GM23338 (cell line): ENCODE measurements around the gene MYO1D. TPM values are rescaled to one million over a fixed set of nuclear protein-coding genes. Genes with fewer than 3 reads are reported as not detected.

ENCODE experiments used
- ATAC-seq: fragments of 200-7000 bp; cut with Tn5 transposase; 3 replicates; pipeline ENCODE4 v1.9.1; 2020
- DNase-seq: peaks from one replicate; pipeline ENCODE4 v3.0.0-alpha.2; 2015; ENCODE audit warnings: low spot score
- H2AFZ ChIP-seq: fragments of 200-600 bp; sonication (generic); 2 replicates; pipeline ENCODE4 v1.8.0; 2016; ENCODE audit warnings: antibody characterized with exemption, mild to moderate bottlenecking, moderate library complexity
- H3F3A ChIP-seq: fragments of 200-600 bp; sonication (generic); replicated peaks from 2 replicates; pipeline ENCODE4 v1.8.0; 2017; ENCODE audit warnings: antibody characterized with exemption, mixed run types, low read depth
- H3K27ac ChIP-seq: fragments of 200-600 bp; sonication (generic); 2 replicates; pipeline ENCODE4 v1.6.1; 2016; ENCODE audit warnings: low read depth
- H3K27me3 ChIP-seq: fragments of 200-600 bp; sonication (generic); 2 replicates; pipeline ENCODE4 v1.8.0; 2016; ENCODE audit warnings: mild to moderate bottlenecking, mixed run types, moderate library complexity; ENCODE audit not compliant: insufficient read depth
- H3K36me3 ChIP-seq: fragments of 200-600 bp; sonication (generic); 2 replicates; pipeline ENCODE4 v1.8.0; 2016; ENCODE audit warnings: mild to moderate bottlenecking; ENCODE audit not compliant: insufficient read depth
- H3K4me1 ChIP-seq: fragments of 200-600 bp; sonication (generic); 2 replicates; pipeline ENCODE4 v1.8.0; 2016; ENCODE audit warnings: mild to moderate bottlenecking, moderate library complexity; ENCODE audit not compliant: insufficient read depth
- H3K4me2 ChIP-seq: fragments of 200-600 bp; sonication (generic); 2 replicates; pipeline ENCODE4 v1.7.1; 2017; ENCODE audit warnings: mixed run types
- H3K4me3 ChIP-seq: fragments of 200-600 bp; sonication (generic); 2 replicates; pipeline ENCODE4 v1.6.1; 2016; ENCODE audit warnings: mixed run types
- H3K79me2 ChIP-seq: fragments of 200-600 bp; sonication (generic); replicated peaks from 2 replicates; pipeline ENCODE4 v1.8.0; 2017; ENCODE audit warnings: mild to moderate bottlenecking; ENCODE audit not compliant: insufficient read depth
- H3K9me2 ChIP-seq: fragments of 200-600 bp; sonication (generic); 2 replicates; pipeline ENCODE4 v1.8.0; 2017; ENCODE audit not compliant: insufficient read depth
- H4K20me1 ChIP-seq: fragments of 200-600 bp; sonication (generic); replicated peaks from 2 replicates; pipeline ENCODE4 v1.8.0; 2017; ENCODE audit warnings: mild to moderate bottlenecking; ENCODE audit not compliant: insufficient read depth
- H3K27ac Mint-ChIP-seq: 2 replicates; pipeline ENCODE4 v1.8.0; 2020; ENCODE audit warnings: inconsistent platforms, mild to moderate bottlenecking, moderate library complexity, mixed read lengths
- H3K27me3 Mint-ChIP-seq: 3 replicates; pipeline ENCODE4 v1.8.0; 2022; ENCODE audit warnings: low read depth, mild to moderate bottlenecking, moderate library complexity, mixed read lengths, inconsistent platforms; ENCODE audit not compliant: insufficient read depth, poor library complexity
- H3K36me3 Mint-ChIP-seq: 3 replicates; pipeline ENCODE4 v1.8.0; 2021; ENCODE audit warnings: low read depth, mild to moderate bottlenecking, inconsistent platforms, moderate library complexity, mixed read lengths
- H3K4me1 Mint-ChIP-seq: 3 replicates; pipeline ENCODE4 v1.8.0; 2020; ENCODE audit warnings: mild to moderate bottlenecking, inconsistent platforms, mixed read lengths
- H3K4me3 Mint-ChIP-seq: 3 replicates; pipeline ENCODE4 v1.8.0; 2021; ENCODE audit warnings: moderate library complexity, mild to moderate bottlenecking, inconsistent platforms, mixed read lengths
- H3K9me3 Mint-ChIP-seq: 3 replicates; pipeline ENCODE4 v1.8.0; 2020; ENCODE audit warnings: moderate library complexity, mild to moderate bottlenecking, inconsistent platforms, mixed read lengths
- CREB1 ChIP-seq: fragments of 250-450 bp; sonication (Bioruptor Pico); IDR thresholded peaks from 2 replicates; pipeline ENCODE4 v1.5.0; 2020; ENCODE audit warnings: low read depth, mild to moderate bottlenecking, moderate library complexity
- EZH2 ChIP-seq: fragments of 200-600 bp; sonication (generic); IDR thresholded peaks from one replicate; pipeline ENCODE4 v1.8.0; 2017; ENCODE audit warnings: antibody characterized with exemption, mild to moderate bottlenecking, low read depth; ENCODE audit not compliant: unreplicated experiment
- EZH2phosphoT487 ChIP-seq: fragments of 200-600 bp; sonication (generic); IDR thresholded peaks from one replicate; pipeline ENCODE4 v1.8.1; 2018; ENCODE audit warnings: antibody characterized with exemption; ENCODE audit not compliant: unreplicated experiment
- JUNB ChIP-seq: IDR thresholded peaks from one replicate; pipeline ENCODE4 v1.6.1; 2016; ENCODE audit warnings: antibody characterized with exemption; ENCODE audit not compliant: unreplicated experiment
- NANOG ChIP-seq: IDR thresholded peaks from 2 replicates; pipeline ENCODE4 v1.6.1; 2016; ENCODE audit warnings: antibody characterized with exemption, borderline replicate concordance
- POLR2AphosphoS5 ChIP-seq: IDR thresholded peaks from 2 replicates; pipeline ENCODE4 v1.6.1; 2016; ENCODE audit warnings: antibody characterized with exemption, low read depth
- STAT1 ChIP-seq: IDR thresholded peaks from one replicate; pipeline ENCODE4 v1.6.1; 2016; ENCODE audit warnings: antibody characterized with exemption; ENCODE audit not compliant: unreplicated experiment
- ZNF114 ChIP-seq: fragments of 250-450 bp; sonication (Bioruptor Pico); IDR thresholded peaks from 2 replicates; pipeline ENCODE4 v1.5.0; 2020; ENCODE audit warnings: mild to moderate bottlenecking, moderate library complexity
- ZNF331 ChIP-seq: fragments of 250-450 bp; sonication (Bioruptor Pico); IDR thresholded peaks from 2 replicates; pipeline ENCODE4 v1.5.0; 2020; ENCODE audit warnings: low read depth, mild to moderate bottlenecking, moderate library complexity
- polyA plus RNA-seq: library from polyadenylated mRNA; unstranded; fragments of >200 nt; fragmentation: Nextera tagmentation; extraction: Ambion mirVana; gene quantifications from 2 replicates; pipeline ENCODE4 v1.2.1, GENCODE V29; 2016
- total RNA-seq: library from RNA; depleted of rRNA; stranded (reverse); fragments of >200 nt; shearing (Covaris generic); gene quantifications from 2 replicates; pipeline ENCODE4 v1.2.3, GENCODE V29; 2014
- TF ChIP-seq, protein P1 (sequence below): IDR thresholded peaks from one replicate; pipeline ENCODE4 v1.6.1; 2018; ENCODE audit warnings: antibody characterized with exemption; ENCODE audit not compliant: unreplicated experiment
- TF ChIP-seq, protein P2 (sequence below), 2 experiments: fragments of 200-600 bp in 1 of 2; sonication (generic) in 1 of 2; conservative IDR thresholded peaks; 2 replicates each; pipeline versions ENCODE4 v1.5.1 to v1.6.1; 2016 to 2017; ENCODE audit warnings: antibody characterized with exemption in 2 of 2, low read depth in 2 of 2, mild to moderate bottlenecking in 2 of 2, moderate library complexity in 1 of 2
- TF ChIP-seq, protein P3 (sequence below): IDR thresholded peaks from 2 replicates; pipeline ENCODE4 v1.6.1; 2016; ENCODE audit warnings: antibody characterized with exemption
- TF ChIP-seq, protein P4 (sequence below): fragments of 250-450 bp; sonication (Bioruptor Pico); IDR thresholded peaks from 2 replicates; pipeline ENCODE4 v1.5.0; 2020; ENCODE audit warnings: mild to moderate bottlenecking, moderate library complexity

Gene MYO1D
- total and polyA plus RNA-seq, 2 experiments from 2014 or later, result 8.6 to 28.6 TPM

DNA sequence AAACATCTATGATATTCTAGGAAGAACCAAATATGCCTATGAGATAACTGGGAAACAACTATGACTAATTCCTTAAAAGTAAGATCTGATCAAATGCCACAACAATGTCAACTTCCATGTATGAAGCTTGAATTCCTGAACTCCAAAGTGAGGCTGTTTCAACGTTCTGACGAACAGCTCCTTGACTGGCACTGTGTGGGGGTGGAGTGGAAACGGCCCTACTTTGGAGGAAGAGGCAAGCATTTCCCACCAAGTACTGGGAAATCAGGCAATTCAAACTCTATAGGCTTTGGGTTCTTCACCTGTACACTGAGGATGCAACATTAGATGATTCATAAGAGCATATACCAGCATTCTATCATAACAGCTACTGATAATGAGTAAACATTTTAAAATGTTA, 203.0 kb downstream of the MYO1D start:
- H3K4me2 ChIP-seq, result no peak overlapping the region
- no peak overlapping the region for H3K27ac ChIP-seq
- H3K9me3 Mint-ChIP-seq, result peaks cover 21% of the 10 kb centered on the region
- H3K4me1 ChIP-seq, result no peaks in the 10 kb centered on the region
- no peaks in the 10 kb centered on the region; the same call in 1 of the 2 replicates for H3K36me3 ChIP-seq
- H3K4me3 Mint-ChIP-seq, result no peak overlapping the region
- H2AFZ ChIP-seq, result no peak overlapping the region
- ATAC-seq, result no peak
- H3K27me3 ChIP-seq, result no peaks in the 10 kb centered on the region
- no peak overlapping the region for H3K27ac Mint-ChIP-seq
- no peaks in the 10 kb centered on the region for H3K9me2 ChIP-seq
- H3F3A ChIP-seq, result no peaks in the 10 kb centered on the region
- no peaks in the 10 kb centered on the region for H4K20me1 ChIP-seq
- DNase-seq, result no peak
- peaks cover 19% of the 10 kb centered on the region for H3K36me3 Mint-ChIP-seq
- H3K4me1 Mint-ChIP-seq, result no peaks in the 10 kb centered on the region
- no peak for TF ChIP-seq EZH2
- no peak for TF ChIP-seq EZH2phosphoT487
- TF ChIP-seq, protein P1, sequence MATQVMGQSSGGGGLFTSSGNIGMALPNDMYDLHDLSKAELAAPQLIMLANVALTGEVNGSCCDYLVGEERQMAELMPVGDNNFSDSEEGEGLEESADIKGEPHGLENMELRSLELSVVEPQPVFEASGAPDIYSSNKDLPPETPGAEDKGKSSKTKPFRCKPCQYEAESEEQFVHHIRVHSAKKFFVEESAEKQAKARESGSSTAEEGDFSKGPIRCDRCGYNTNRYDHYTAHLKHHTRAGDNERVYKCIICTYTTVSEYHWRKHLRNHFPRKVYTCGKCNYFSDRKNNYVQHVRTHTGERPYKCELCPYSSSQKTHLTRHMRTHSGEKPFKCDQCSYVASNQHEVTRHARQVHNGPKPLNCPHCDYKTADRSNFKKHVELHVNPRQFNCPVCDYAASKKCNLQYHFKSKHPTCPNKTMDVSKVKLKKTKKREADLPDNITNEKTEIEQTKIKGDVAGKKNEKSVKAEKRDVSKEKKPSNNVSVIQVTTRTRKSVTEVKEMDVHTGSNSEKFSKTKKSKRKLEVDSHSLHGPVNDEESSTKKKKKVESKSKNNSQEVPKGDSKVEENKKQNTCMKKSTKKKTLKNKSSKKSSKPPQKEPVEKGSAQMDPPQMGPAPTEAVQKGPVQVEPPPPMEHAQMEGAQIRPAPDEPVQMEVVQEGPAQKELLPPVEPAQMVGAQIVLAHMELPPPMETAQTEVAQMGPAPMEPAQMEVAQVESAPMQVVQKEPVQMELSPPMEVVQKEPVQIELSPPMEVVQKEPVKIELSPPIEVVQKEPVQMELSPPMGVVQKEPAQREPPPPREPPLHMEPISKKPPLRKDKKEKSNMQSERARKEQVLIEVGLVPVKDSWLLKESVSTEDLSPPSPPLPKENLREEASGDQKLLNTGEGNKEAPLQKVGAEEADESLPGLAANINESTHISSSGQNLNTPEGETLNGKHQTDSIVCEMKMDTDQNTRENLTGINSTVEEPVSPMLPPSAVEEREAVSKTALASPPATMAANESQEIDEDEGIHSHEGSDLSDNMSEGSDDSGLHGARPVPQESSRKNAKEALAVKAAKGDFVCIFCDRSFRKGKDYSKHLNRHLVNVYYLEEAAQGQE, result no peak
- no peak for TF ChIP-seq STAT1
- TF ChIP-seq, protein P2, sequence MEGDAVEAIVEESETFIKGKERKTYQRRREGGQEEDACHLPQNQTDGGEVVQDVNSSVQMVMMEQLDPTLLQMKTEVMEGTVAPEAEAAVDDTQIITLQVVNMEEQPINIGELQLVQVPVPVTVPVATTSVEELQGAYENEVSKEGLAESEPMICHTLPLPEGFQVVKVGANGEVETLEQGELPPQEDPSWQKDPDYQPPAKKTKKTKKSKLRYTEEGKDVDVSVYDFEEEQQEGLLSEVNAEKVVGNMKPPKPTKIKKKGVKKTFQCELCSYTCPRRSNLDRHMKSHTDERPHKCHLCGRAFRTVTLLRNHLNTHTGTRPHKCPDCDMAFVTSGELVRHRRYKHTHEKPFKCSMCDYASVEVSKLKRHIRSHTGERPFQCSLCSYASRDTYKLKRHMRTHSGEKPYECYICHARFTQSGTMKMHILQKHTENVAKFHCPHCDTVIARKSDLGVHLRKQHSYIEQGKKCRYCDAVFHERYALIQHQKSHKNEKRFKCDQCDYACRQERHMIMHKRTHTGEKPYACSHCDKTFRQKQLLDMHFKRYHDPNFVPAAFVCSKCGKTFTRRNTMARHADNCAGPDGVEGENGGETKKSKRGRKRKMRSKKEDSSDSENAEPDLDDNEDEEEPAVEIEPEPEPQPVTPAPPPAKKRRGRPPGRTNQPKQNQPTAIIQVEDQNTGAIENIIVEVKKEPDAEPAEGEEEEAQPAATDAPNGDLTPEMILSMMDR (conservative IDR thresholded peaks at IDR 0.05; ENCODE audit: low read depth in 2 of 2), result no peak
- no peak for TF ChIP-seq ZNF114
- TF ChIP-seq NANOG, result no peak
- TF ChIP-seq JUNB, result no peak
- TF ChIP-seq CREB1 (CRISPR knock-in tag), result no peak
- no peak for TF ChIP-seq POLR2AphosphoS5
- TF ChIP-seq, protein P3, sequence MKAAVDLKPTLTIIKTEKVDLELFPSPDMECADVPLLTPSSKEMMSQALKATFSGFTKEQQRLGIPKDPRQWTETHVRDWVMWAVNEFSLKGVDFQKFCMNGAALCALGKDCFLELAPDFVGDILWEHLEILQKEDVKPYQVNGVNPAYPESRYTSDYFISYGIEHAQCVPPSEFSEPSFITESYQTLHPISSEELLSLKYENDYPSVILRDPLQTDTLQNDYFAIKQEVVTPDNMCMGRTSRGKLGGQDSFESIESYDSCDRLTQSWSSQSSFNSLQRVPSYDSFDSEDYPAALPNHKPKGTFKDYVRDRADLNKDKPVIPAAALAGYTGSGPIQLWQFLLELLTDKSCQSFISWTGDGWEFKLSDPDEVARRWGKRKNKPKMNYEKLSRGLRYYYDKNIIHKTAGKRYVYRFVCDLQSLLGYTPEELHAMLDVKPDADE, result no peak
- TF ChIP-seq, protein P4, sequence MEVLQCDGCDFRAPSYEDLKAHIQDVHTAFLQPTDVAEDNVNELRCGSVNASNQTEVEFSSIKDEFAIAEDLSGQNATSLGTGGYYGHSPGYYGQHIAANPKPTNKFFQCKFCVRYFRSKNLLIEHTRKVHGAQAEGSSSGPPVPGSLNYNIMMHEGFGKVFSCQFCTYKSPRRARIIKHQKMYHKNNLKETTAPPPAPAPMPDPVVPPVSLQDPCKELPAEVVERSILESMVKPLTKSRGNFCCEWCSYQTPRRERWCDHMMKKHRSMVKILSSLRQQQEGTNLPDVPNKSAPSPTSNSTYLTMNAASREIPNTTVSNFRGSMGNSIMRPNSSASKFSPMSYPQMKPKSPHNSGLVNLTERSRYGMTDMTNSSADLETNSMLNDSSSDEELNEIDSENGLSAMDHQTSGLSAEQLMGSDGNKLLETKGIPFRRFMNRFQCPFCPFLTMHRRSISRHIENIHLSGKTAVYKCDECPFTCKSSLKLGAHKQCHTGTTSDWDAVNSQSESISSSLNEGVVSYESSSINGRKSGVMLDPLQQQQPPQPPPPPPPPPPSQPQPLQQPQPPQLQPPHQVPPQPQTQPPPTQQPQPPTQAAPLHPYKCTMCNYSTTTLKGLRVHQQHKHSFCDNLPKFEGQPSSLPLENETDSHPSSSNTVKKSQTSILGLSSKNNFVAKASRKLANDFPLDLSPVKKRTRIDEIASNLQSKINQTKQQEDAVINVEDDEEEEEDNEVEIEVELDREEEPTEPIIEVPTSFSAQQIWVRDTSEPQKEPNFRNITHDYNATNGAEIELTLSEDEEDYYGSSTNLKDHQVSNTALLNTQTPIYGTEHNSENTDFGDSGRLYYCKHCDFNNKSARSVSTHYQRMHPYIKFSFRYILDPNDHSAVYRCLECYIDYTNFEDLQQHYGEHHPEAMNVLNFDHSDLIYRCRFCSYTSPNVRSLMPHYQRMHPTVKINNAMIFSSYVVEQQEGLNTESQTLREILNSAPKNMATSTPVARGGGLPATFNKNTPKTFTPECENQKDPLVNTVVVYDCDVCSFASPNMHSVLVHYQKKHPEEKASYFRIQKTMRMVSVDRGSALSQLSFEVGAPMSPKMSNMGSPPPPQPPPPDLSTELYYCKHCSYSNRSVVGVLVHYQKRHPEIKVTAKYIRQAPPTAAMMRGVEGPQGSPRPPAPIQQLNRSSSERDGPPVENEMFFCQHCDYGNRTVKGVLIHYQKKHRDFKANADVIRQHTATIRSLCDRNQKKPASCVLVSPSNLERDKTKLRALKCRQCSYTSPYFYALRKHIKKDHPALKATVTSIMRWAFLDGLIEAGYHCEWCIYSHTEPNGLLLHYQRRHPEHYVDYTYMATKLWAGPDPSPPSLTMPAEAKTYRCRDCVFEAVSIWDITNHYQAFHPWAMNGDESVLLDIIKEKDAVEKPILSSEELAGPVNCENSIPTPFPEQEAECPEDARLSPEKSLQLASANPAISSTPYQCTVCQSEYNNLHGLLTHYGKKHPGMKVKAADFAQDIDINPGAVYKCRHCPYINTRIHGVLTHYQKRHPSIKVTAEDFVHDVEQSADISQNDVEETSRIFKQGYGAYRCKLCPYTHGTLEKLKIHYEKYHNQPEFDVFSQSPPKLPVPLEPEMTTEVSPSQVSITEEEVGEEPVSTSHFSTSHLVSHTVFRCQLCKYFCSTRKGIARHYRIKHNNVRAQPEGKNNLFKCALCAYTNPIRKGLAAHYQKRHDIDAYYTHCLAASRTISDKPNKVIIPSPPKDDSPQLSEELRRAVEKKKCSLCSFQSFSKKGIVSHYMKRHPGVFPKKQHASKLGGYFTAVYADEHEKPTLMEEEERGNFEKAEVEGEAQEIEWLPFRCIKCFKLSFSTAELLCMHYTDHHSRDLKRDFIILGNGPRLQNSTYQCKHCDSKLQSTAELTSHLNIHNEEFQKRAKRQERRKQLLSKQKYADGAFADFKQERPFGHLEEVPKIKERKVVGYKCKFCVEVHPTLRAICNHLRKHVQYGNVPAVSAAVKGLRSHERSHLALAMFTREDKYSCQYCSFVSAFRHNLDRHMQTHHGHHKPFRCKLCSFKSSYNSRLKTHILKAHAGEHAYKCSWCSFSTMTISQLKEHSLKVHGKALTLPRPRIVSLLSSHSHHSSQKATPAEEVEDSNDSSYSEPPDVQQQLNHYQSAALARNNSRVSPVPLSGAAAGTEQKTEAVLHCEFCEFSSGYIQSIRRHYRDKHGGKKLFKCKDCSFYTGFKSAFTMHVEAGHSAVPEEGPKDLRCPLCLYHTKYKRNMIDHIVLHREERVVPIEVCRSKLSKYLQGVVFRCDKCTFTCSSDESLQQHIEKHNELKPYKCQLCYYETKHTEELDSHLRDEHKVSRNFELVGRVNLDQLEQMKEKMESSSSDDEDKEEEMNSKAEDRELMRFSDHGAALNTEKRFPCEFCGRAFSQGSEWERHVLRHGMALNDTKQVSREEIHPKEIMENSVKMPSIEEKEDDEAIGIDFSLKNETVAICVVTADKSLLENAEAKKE (CRISPR knock-in tag), result no peak
- TF ChIP-seq ZNF331, result no peak
- no peaks in the 10 kb centered on the region for H3K79me2 ChIP-seq
- H3K4me3 ChIP-seq, result no peak overlapping the region
- H3K27me3 Mint-ChIP-seq, result peaks cover 2% of the 10 kb centered on the region
